Fibroblast of lung (primary cell): Measurements from ENCODE around the gene GMPS.

ENCODE experiments used
- EZH2 ChIP-seq: IDR thresholded peaks from 2 replicates; pipeline ENCODE4 v1.5.1; 2012; ENCODE audit warnings: low read length, control low read depth, mild to moderate bottlenecking; ENCODE audit errors: missing control alignments
- TF ChIP-seq, protein P1 (sequence below), 2 donors: IDR thresholded peaks in 1 of 2; conservative IDR thresholded peaks in 1 of 2; 1 replicate in 1 of 2; 2 replicates in 1 of 2; pipeline ENCODE4 v1.5.1; 2011 to 2012; ENCODE audit warnings: low read length in 2 of 2, control low read depth in 1 of 2, inconsistent platforms in 1 of 2, low read depth in 1 of 2, mild to moderate bottlenecking in 1 of 2

DNA sequence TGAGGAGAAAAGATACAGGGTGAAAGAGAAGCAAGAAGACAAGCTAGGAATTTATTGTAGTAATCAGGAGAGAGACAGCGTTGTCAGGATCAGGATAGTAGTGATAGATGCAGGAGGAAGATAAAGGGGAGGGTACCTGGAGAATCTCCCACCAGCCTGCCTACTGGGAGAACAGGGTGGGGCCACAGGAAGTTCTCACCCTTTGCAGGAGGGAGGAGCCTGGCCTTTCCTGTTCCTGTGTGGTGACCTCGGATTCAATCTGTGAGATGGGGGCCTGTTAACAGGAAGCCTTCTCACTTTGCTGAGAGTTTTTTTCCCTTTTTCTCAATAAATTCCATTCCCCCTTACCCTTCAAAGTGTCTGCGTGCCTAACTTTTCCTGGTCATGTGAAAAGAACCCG lies 37.6 kb downstream of the GMPS start:
- TF ChIP-seq, protein P1, sequence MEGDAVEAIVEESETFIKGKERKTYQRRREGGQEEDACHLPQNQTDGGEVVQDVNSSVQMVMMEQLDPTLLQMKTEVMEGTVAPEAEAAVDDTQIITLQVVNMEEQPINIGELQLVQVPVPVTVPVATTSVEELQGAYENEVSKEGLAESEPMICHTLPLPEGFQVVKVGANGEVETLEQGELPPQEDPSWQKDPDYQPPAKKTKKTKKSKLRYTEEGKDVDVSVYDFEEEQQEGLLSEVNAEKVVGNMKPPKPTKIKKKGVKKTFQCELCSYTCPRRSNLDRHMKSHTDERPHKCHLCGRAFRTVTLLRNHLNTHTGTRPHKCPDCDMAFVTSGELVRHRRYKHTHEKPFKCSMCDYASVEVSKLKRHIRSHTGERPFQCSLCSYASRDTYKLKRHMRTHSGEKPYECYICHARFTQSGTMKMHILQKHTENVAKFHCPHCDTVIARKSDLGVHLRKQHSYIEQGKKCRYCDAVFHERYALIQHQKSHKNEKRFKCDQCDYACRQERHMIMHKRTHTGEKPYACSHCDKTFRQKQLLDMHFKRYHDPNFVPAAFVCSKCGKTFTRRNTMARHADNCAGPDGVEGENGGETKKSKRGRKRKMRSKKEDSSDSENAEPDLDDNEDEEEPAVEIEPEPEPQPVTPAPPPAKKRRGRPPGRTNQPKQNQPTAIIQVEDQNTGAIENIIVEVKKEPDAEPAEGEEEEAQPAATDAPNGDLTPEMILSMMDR (conservative IDR thresholded peaks at IDR 0.05 in 1 of 2, IDR thresholded peaks at IDR 0.05 in 1 of 2; ENCODE audit: low read depth in 1 of 2, low read length in 2 of 2), result no peak
- TF ChIP-seq EZH2, result no peak
